SHP77 (cell line): Measurements from ENCODE around the gene SLC51B.
"Not testable (repeated sequence)": the region's sequence is repeated elsewhere in the genome, so short reads cannot be mapped to it uniquely, and the experiment has no call there.

Source experiments
- DNase-seq, 2 experiments: peaks; one replicate each; lab custom pipeline; 2025; lab: John Stamatoyannopoulos, UW

The SLC51B gene

GRCh38 chr15:65083262-65083701 lies 38.1 kb downstream of the SLC51B start:
- no peak for DNase-seq

- no peak for DNase-seq
Observed at GRCh38 chr15:65084500-65085206, 39.5 kb downstream of the SLC51B start.

GRCh38 chr15:65085207-65085753 lies 40.1 kb downstream of the SLC51B start:
- no peak for DNase-seq

GRCh38 chr15:65085990-65086679 lies 40.9 kb downstream of the SLC51B start:
- DNase-seq, result peak; percentile 46 to 62

- peak in 1 of 2 experiments; percentile 19 for DNase-seq
Observed at GRCh38 chr15:65086680-65087111, 41.5 kb downstream of the SLC51B start.

GRCh38 chr15:65087411-65087810 lies 42.2 kb downstream of the SLC51B start:
- no peak for DNase-seq

- DNase-seq, result peak; percentile 48 to 59
Observed at GRCh38 chr15:65087873-65088642, 42.9 kb downstream of the SLC51B start.

- no peak for DNase-seq
Observed at GRCh38 chr15:65088643-65089021, 43.4 kb downstream of the SLC51B start.

GRCh38 chr15:65089206-65089824 lies 44.1 kb downstream of the SLC51B start:
- DNase-seq, result peak in 1 of 2 experiments; percentile 9

GRCh38 chr15:65091946-65092770 lies 47.0 kb downstream of the SLC51B start:
- no peak for DNase-seq

GRCh38 chr15:65092911-65093792 lies 48.0 kb downstream of the SLC51B start:
- no peak for DNase-seq

GRCh38 chr15:65093793-65094170 lies 48.6 kb downstream of the SLC51B start:
- DNase-seq, result not testable (repeated sequence)

- no peak for DNase-seq
Observed at GRCh38 chr15:65094294-65094995, 49.3 kb downstream of the SLC51B start.

GRCh38 chr15:65095011-65095746 lies 50.0 kb downstream of the SLC51B start:
- DNase-seq, result no peak

GRCh38 chr15:65095747-65096104 lies 50.5 kb downstream of the SLC51B start:
- DNase-seq, result no peak

- DNase-seq, result no peak
Observed at GRCh38 chr15:65096481-65097385, 51.5 kb downstream of the SLC51B start.

- DNase-seq, result no peak
Observed at GRCh38 chr15:65097651-65098263, 52.6 kb downstream of the SLC51B start.
